HCT116 (cell line): ENCODE data around the gene KCNN3.

Source experiments
- POLR2AphosphoS5 ChIP-seq: IDR thresholded peaks from 2 replicates; pipeline ENCODE4 v1.6.1; 2011; ENCODE audit warnings: mild to moderate bottlenecking, low read depth, low read length, moderate library complexity
- RAD21 ChIP-seq: IDR thresholded peaks from 2 replicates; pipeline ENCODE4 v1.6.1; 2012; ENCODE audit warnings: low read depth, mild to moderate bottlenecking
- YY1 ChIP-seq: IDR thresholded peaks from 2 replicates; pipeline ENCODE4 v1.6.1; 2011; ENCODE audit warnings: low read length, low read depth, moderate library complexity, mild to moderate bottlenecking; ENCODE audit not compliant: insufficient replicate concordance; ENCODE audit errors: extremely low read depth
- TF ChIP-seq, protein P1 (sequence below), 3 experiments: fragments of 200-600 bp in 1 of 3; sonication (generic) in 1 of 3; IDR thresholded peaks in 2 of 3; conservative IDR thresholded peaks in 1 of 3; 2 replicates each; pipeline ENCODE4 v1.5.1; 2012 to 2017; ENCODE audit warnings: low read depth in 2 of 3, low read length in 2 of 3, antibody characterized with exemption in 1 of 3, borderline replicate concordance in 1 of 3, control low read depth in 1 of 3, mild to moderate bottlenecking in 1 of 3, mixed read lengths in 1 of 3, mixed run types in 1 of 3, moderate library complexity in 1 of 3; ENCODE audit not compliant: insufficient read depth in 1 of 3

DNA sequence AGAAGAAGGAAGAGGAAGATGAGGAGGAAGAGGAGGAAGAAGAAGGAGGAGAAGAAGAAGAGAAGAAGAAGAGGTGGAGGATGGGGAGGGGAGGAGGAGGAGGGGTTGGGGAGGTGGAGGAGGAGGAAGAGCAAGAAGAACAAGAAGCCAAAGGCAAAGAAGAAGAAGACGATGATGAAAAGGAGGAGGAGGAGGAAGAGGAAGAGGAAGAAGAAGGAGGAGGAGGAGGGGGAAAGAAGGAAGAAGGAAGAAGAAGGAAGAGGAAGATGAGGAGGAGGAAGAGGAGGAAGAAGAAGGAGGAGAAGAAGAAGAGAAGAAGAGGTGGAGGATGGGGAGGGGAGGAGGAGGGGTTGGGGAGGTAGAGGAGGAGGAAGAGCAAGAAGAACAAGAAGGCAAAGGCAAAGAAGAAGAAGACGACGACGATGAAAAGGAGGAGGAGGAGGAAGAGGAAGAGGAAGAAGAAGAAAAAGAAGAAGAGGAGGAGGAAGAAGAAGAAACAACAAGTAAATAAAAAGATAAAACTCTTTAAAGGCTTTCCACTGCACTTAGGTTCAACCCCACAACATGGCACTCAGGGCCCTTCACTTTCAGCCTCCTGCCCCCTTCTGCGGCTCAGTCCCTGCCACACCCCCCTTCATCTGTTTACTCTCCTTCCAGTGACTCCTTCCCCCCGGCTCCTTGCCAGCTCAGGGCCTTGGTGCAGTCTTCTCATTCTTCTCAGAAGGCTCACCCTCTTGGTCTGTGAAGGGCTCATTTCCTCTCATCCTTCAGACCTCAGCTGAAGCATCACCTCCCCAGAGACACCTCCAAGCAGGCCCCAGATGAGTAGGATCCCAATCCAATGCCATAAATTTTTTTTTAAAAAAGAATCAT lies 114.0 kb downstream of the KCNN3 start:
- TF ChIP-seq POLR2AphosphoS5, result no peak
- no peak for TF ChIP-seq YY1
- TF ChIP-seq, protein P1, sequence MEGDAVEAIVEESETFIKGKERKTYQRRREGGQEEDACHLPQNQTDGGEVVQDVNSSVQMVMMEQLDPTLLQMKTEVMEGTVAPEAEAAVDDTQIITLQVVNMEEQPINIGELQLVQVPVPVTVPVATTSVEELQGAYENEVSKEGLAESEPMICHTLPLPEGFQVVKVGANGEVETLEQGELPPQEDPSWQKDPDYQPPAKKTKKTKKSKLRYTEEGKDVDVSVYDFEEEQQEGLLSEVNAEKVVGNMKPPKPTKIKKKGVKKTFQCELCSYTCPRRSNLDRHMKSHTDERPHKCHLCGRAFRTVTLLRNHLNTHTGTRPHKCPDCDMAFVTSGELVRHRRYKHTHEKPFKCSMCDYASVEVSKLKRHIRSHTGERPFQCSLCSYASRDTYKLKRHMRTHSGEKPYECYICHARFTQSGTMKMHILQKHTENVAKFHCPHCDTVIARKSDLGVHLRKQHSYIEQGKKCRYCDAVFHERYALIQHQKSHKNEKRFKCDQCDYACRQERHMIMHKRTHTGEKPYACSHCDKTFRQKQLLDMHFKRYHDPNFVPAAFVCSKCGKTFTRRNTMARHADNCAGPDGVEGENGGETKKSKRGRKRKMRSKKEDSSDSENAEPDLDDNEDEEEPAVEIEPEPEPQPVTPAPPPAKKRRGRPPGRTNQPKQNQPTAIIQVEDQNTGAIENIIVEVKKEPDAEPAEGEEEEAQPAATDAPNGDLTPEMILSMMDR (IDR thresholded peaks at IDR 0.05 in 2 of 3, conservative IDR thresholded peaks at IDR 0.05 in 1 of 3; ENCODE audit: borderline replicate concordance in 1 of 3, insufficient read depth in 1 of 3, low read depth in 2 of 3, low read length in 2 of 3), result no peak
- TF ChIP-seq RAD21, result no peak
